Measurements from ENCODE around the gene CSMD2.

The CSMD2 gene

GRCh38 chr1:33906156-33906555, 258.9 kb downstream of the CSMD2 start:
- Histone ChIP-seq H3K4me1 (ENCODE audit: low read length) (no peaks in the 10 kb centered on the region), H2AFZ (ENCODE audit: low read length) (no peak overlapping the region), H4K20me1 (ENCODE audit: insufficient read depth, low read length) (no peaks in the 10 kb centered on the region), H3K4me3 (ENCODE audit: low read length) (no peak overlapping the region), H3K9ac (ENCODE audit: low read length) (no peak overlapping the region), H3K27ac (ENCODE audit: low read length) (no peak overlapping the region), H3K9me2 (replicated peaks; ENCODE audit: insufficient read depth, low read length) (no peaks in the 10 kb centered on the region), H3K79me2 (ENCODE audit: low read length) (no peaks in the 10 kb centered on the region), H3K4me2 (ENCODE audit: low read depth, low read length) (no peak overlapping the region), H3K9me3 (replicated peaks; ENCODE audit: insufficient read depth, low read length) (no peaks in the 10 kb centered on the region), H3F3A (ENCODE audit: insufficient read depth, low read length) (no peaks in the 10 kb centered on the region), H3K36me3 (replicated peaks; ENCODE audit: insufficient read depth, low read length) (no peaks in the 10 kb centered on the region), H3K27me3 (replicated peaks; ENCODE audit: insufficient read depth, low read length) (peaks cover 25% of the 10 kb centered on the region; the same call in 1 of the 2 replicates)
- TF ChIP-seq EZH2 (optimal IDR thresholded peaks at IDR 0.05; ENCODE audit: low read depth, low read length) (no peak), EZH2phosphoT487 (IDR thresholded peaks at IDR 0.05; ENCODE audit: low read length) (no peak), CTCF (IDR thresholded peaks at IDR 0.05; ENCODE audit: low read length) (no peak)
- no peak for DNase-seq

GRCh38 chr1:33905241-33905640, 259.8 kb downstream of the CSMD2 start:
- no peaks in the 10 kb centered on the region for H3K79me2 ChIP-seq (ENCODE audit: low read length)
- H3F3A ChIP-seq (ENCODE audit: insufficient read depth, low read length) = no peaks in the 10 kb centered on the region
- H3K4me3 ChIP-seq (ENCODE audit: low read length) = no peak overlapping the region
- no peaks in the 10 kb centered on the region for H3K36me3 ChIP-seq (replicated peaks; ENCODE audit: insufficient read depth, low read length)
- no peak overlapping the region for H3K27ac ChIP-seq (ENCODE audit: low read length)
- TF ChIP-seq EZH2 (optimal IDR thresholded peaks at IDR 0.05; ENCODE audit: low read depth, low read length) (no peak), CTCF (IDR thresholded peaks at IDR 0.05; ENCODE audit: low read length) (no peak)
- no peaks in the 10 kb centered on the region for H3K9me2 ChIP-seq (replicated peaks; ENCODE audit: insufficient read depth, low read length)
- H3K4me1 ChIP-seq (ENCODE audit: low read length) = no peaks in the 10 kb centered on the region
- H4K20me1 ChIP-seq (ENCODE audit: insufficient read depth, low read length) = no peaks in the 10 kb centered on the region
- no peak overlapping the region for H3K4me2 ChIP-seq (ENCODE audit: low read depth, low read length)
- peaks cover 17% of the 10 kb centered on the region; the same call in 1 of the 2 replicates for H3K27me3 ChIP-seq (replicated peaks; ENCODE audit: insufficient read depth, low read length)
- DNase-seq = no peak
- H3K9ac ChIP-seq (ENCODE audit: low read length) = no peak overlapping the region
- H3K9me3 ChIP-seq (replicated peaks; ENCODE audit: insufficient read depth, low read length) = no peaks in the 10 kb centered on the region
- H2AFZ ChIP-seq (ENCODE audit: low read length) = no peak overlapping the region

GRCh38 chr1:33903210-33903589, 261.8 kb downstream of the CSMD2 start:
- H3K9me3 ChIP-seq (replicated peaks; ENCODE audit: insufficient read depth, low read length) = no peaks in the 10 kb centered on the region
- H3K4me1 ChIP-seq (ENCODE audit: low read length) = no peaks in the 10 kb centered on the region
- no peak overlapping the region for H3K4me3 ChIP-seq (ENCODE audit: low read length)
- no peaks in the 10 kb centered on the region for H3K79me2 ChIP-seq (ENCODE audit: low read length)
- H3K4me2 ChIP-seq (ENCODE audit: low read depth, low read length) = no peak overlapping the region
- H2AFZ ChIP-seq (ENCODE audit: low read length) = no peak overlapping the region
- peaks cover 24% of the 10 kb centered on the region for H3K27me3 ChIP-seq (replicated peaks; ENCODE audit: insufficient read depth, low read length)
- no peaks in the 10 kb centered on the region for H4K20me1 ChIP-seq (ENCODE audit: insufficient read depth, low read length)
- H3K36me3 ChIP-seq (replicated peaks; ENCODE audit: insufficient read depth, low read length) = no peaks in the 10 kb centered on the region
- H3K9me2 ChIP-seq (replicated peaks; ENCODE audit: insufficient read depth, low read length) = no peaks in the 10 kb centered on the region
- no peak for DNase-seq
- no peak overlapping the region for H3K27ac ChIP-seq (ENCODE audit: low read length)
- no peak for TF ChIP-seq EZH2 (optimal IDR thresholded peaks at IDR 0.05; ENCODE audit: low read depth, low read length)
- no peak for TF ChIP-seq CTCF (IDR thresholded peaks at IDR 0.05; ENCODE audit: low read length)
- TF ChIP-seq EZH2phosphoT487 (IDR thresholded peaks at IDR 0.05; ENCODE audit: low read length) = no peak
- no peak overlapping the region for H3K9ac ChIP-seq (ENCODE audit: low read length)
- H3F3A ChIP-seq (ENCODE audit: insufficient read depth, low read length) = no peaks in the 10 kb centered on the region

Data from MM.1S (cell line).